Upper lobe of left lung (tissue), 6 donors: ENCODE data around the gene SCG2. TPM values are rescaled to one million over a fixed set of nuclear protein-coding genes. Genes with fewer than 3 reads are reported as not detected.

Experiments used
- ATAC-seq, 2 donors: fragments of 200-7000 bp; cut with Tn5 transposase; one replicate each; pipeline ENCODE4 v1.9.1; 2022; ENCODE audit warnings: mild to moderate bottlenecking in 2 of 2, moderate library complexity in 2 of 2; ENCODE audit not compliant: low FRiP score in 2 of 2
- DNase-seq, 2 donors: peaks; one replicate each; pipeline ENCODE4 v3.0.0-alpha.2; 2019 to 2020
- H3K27ac ChIP-seq, 4 donors: fragments of 200-600 bp; sonication (generic); one replicate each; pipeline ENCODE4 v1.5.1; 2016 to 2019
- H3K27me3 ChIP-seq, 4 donors: fragments of 200-600 bp; sonication (generic); one replicate each; pipeline ENCODE4 v1.5.1; 2017 to 2019
- H3K36me3 ChIP-seq, 4 donors: fragments of 200-600 bp; sonication (generic); one replicate each; pipeline ENCODE4 v1.5.1; 2016 to 2019
- H3K4me1 ChIP-seq, 4 donors: fragments of 200-600 bp; sonication (generic); one replicate each; pipeline ENCODE4 v1.5.1; 2018 to 2019
- H3K4me3 ChIP-seq, 4 donors: fragments of 200-600 bp; sonication (generic); one replicate each; pipeline ENCODE4 v1.5.1; 2017 to 2019; ENCODE audit warnings: mild to moderate bottlenecking in 2 of 4, moderate library complexity in 1 of 4
- H3K9me3 ChIP-seq, 4 donors: fragments of 200-600 bp; sonication (generic); one replicate each; pipeline ENCODE4 v1.5.1; 2018 to 2019
- EP300 ChIP-seq, 4 donors: sonication (generic); formaldehyde crosslinking; IDR thresholded peaks; one replicate each; pipeline ENCODE4 v1.5.1; 2017; ENCODE audit warnings: antibody characterized with exemption in 4 of 4, control low read depth in 2 of 4
- POLR2A ChIP-seq, 4 donors: fragments of 450-650 bp; IDR thresholded peaks; one replicate each; pipeline ENCODE4 v1.5.1; 2016 to 2017; ENCODE audit warnings: antibody characterized with exemption in 4 of 4, mild to moderate bottlenecking in 2 of 4
- POLR2AphosphoS5 ChIP-seq, 2 donors: sonication (generic); formaldehyde crosslinking; IDR thresholded peaks; one replicate each; pipeline ENCODE4 v1.5.1; 2017; ENCODE audit warnings: antibody characterized with exemption in 2 of 2
- WGBS, 2 donors: methylation state at CpG; one replicate each; pipeline ENCODE4 v1.1.5; 2017 to 2018; 5-methylcytosine and 5-hydroxymethylcytosine counted together
- total RNA-seq, 6 donors: library from RNA; depleted of rRNA in 4 of 6; stranded (reverse); fragments of >200 nt in 4 of 6; gene quantifications; one replicate each; pipeline versions ENCODE4 v1.1.0 to v1.2.1, GENCODE V29; 2016 to 2021
- TF ChIP-seq, protein P1 (sequence below), 6 experiments: fragments of 450-650 bp in 4 of 6; fragments of 200-600 bp in 2 of 6; sonication (generic) in 2 of 6; IDR thresholded peaks; one replicate each; pipeline ENCODE4 v1.5.1; 2016 to 2019; ENCODE audit warnings: antibody characterized with exemption in 6 of 6
- donor health status: DM: no; HTN: no; CAD: no; lungs with moderate emphysema.
- donor health status: DM: no; HTN: yes; CAD: no; lungs with severe emphysema.

The SCG2 gene
- total RNA-seq, 6 donors from 2014 or later, result 0.15 to 0.79 (median 0.44) TPM; not detected in 1

DNA sequence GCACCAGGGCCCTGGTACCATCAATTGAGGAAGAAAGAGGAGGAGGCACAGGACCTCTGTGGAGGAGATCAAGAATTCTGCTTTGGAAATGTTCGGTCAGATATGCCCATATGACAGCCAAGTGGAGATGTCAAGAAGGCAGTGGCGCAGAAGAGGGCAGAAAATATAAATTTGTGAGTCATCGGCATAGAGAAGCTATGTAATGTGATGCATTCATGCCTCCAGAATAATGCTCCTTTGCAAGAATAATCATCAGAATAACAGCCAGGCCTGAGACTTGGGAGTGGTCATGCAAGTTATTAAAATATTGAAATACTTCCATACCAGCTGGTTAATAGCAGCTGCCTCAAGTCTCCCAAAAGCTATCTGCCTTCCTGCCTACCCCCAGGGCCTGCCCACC is 32.1 kb upstream of the SCG2 start:
- WGBS, 2 donors, result 97 to 98% methylated on average over 3 of the region's 3 CpGs
- Histone ChIP-seq H3K4me1 (no peaks in the 10 kb centered on the region), H3K27me3 (no peaks in the 10 kb centered on the region), H3K9me3 (no peaks in the 10 kb centered on the region), H3K36me3 (no peaks in the 10 kb centered on the region), H3K27ac (no peak overlapping the region), H3K4me3 (no peak overlapping the region)
- ATAC-seq (no peak), DNase-seq (no peak)
- no peak for TF ChIP-seq POLR2A (IDR thresholded peaks at IDR 0.05)
- TF ChIP-seq, protein P1, sequence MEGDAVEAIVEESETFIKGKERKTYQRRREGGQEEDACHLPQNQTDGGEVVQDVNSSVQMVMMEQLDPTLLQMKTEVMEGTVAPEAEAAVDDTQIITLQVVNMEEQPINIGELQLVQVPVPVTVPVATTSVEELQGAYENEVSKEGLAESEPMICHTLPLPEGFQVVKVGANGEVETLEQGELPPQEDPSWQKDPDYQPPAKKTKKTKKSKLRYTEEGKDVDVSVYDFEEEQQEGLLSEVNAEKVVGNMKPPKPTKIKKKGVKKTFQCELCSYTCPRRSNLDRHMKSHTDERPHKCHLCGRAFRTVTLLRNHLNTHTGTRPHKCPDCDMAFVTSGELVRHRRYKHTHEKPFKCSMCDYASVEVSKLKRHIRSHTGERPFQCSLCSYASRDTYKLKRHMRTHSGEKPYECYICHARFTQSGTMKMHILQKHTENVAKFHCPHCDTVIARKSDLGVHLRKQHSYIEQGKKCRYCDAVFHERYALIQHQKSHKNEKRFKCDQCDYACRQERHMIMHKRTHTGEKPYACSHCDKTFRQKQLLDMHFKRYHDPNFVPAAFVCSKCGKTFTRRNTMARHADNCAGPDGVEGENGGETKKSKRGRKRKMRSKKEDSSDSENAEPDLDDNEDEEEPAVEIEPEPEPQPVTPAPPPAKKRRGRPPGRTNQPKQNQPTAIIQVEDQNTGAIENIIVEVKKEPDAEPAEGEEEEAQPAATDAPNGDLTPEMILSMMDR (IDR thresholded peaks at IDR 0.05), result no peak
- no peak for TF ChIP-seq EP300 (IDR thresholded peaks at IDR 0.05)
- TF ChIP-seq POLR2AphosphoS5 (IDR thresholded peaks at IDR 0.05), result no peak

DNA sequence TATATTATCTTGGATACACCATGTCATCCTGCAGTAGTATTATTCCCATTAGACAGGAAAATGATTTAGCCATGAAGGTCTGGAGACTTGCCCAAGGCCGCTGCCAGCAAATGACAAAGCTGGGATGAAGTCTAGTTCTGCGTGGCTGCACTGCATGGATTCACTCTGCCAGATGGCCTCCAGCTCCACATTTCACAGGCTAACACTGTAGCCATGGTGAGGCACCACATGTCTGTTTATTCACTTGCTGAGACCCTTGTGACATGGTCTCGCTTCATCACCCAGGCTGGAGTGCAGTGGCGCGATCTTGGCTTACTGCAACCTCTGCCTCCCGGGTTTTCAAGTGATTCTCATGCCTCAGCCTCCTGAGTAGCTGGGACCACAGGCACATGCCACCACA is 31.5 kb upstream of the SCG2 start:
- no peaks in the 10 kb centered on the region for H3K9me3 ChIP-seq
- ATAC-seq, result no peak
- H3K36me3 ChIP-seq, result no peaks in the 10 kb centered on the region
- no peak for TF ChIP-seq POLR2A (IDR thresholded peaks at IDR 0.05)
- no peak for TF ChIP-seq POLR2AphosphoS5 (IDR thresholded peaks at IDR 0.05)
- H3K4me1 ChIP-seq, result no peaks in the 10 kb centered on the region
- 91 to 93% methylated on average over 6 of the region's 6 CpGs for WGBS, 2 donors
- no peak for DNase-seq
- H3K27ac ChIP-seq, result no peak overlapping the region
- no peak overlapping the region for H3K4me3 ChIP-seq
- no peaks in the 10 kb centered on the region for H3K27me3 ChIP-seq

DNA sequence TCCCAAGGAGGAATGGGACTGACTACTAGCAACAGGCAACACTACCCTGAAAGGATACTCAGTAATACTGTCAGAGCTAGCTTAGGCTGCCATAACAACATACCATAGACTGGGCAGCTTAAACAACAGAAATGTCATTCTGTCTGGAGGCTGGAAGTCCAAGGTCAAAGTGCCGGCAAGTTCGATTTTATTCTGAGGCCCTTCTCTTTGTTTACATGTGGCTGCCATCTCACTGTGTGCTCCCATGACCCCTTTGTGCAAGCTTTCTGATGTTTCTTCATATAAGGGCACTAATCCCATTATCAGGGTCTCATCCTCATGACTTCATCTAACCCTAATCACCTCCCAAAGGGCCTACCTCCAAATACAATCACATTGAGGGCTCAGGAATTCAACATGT is 30.7 kb upstream of the SCG2 start:
- DNase-seq (no peak), ATAC-seq (no peak)
- TF ChIP-seq POLR2AphosphoS5 (IDR thresholded peaks at IDR 0.05) (no peak), POLR2A (IDR thresholded peaks at IDR 0.05) (no peak), EP300 (IDR thresholded peaks at IDR 0.05) (no peak)
- TF ChIP-seq, protein P1 (IDR thresholded peaks at IDR 0.05), result no peak
- Histone ChIP-seq H3K9me3 (no peaks in the 10 kb centered on the region), H3K27me3 (no peaks in the 10 kb centered on the region), H3K4me3 (no peak overlapping the region), H3K4me1 (no peaks in the 10 kb centered on the region), H3K27ac (no peak overlapping the region), H3K36me3 (no peaks in the 10 kb centered on the region)
- WGBS, 2 donors, result 69 to 88% methylated on average over 2 of the region's 2 CpGs

DNA sequence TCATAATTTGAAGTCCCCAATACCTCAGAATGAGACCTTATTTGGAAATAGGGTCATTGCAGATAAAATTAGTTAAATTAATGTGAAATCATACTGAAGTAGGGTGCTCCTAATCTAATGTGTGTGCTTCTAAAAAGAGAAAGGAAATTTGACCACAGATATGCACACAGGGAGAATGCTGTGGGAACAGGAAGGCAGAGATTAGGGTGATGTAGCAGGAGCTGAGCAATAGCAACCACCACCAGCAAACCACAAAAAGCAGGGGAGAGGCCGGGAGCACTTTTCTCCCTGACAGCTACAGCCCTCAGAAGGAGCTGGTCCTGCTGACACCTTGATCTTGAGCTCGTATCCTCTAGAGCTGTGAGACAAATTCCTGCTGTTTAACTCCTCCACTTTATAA is 24.6 kb upstream of the SCG2 start:
- Histone ChIP-seq H3K4me3 (no peak overlapping the region), H3K9me3 (no peaks in the 10 kb centered on the region), H3K4me1 (no peaks in the 10 kb centered on the region), H3K27ac (no peak overlapping the region), H3K27me3 (no peaks in the 10 kb centered on the region), H3K36me3 (no peaks in the 10 kb centered on the region)
- 46 to 51% methylated on average over 2 of the region's 2 CpGs for WGBS, 2 donors
- TF ChIP-seq EP300 (IDR thresholded peaks at IDR 0.05), result no peak
- TF ChIP-seq, protein P1 (IDR thresholded peaks at IDR 0.05), result no peak
- no peak for TF ChIP-seq POLR2AphosphoS5 (IDR thresholded peaks at IDR 0.05)
- no peak for ATAC-seq
- no peak for DNase-seq

DNA sequence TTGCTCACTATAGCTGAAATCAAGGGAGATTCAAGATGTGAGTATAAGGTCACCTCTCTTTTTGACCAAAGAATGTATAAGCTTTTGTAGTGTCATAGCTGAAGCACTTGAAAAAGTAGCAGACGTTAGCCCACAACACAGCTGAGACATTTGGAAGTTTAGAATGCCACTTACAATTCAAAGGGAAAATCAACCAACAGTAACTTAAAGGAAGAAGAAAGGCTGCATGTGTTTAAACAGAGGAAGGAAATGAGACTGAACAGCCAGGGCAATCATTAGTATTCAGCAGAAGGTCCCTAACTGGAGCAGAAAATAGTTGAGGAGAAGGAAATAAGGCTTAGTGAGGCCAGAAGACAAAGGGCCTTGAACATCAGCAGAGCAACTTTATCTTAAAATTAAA is 23.5 kb upstream of the SCG2 start:
- no peaks in the 10 kb centered on the region for H3K36me3 ChIP-seq
- H3K27ac ChIP-seq, result no peak overlapping the region
- H3K4me3 ChIP-seq, result no peak overlapping the region
- no peaks in the 10 kb centered on the region for H3K27me3 ChIP-seq
- no peaks in the 10 kb centered on the region for H3K9me3 ChIP-seq
- H3K4me1 ChIP-seq, result no peaks in the 10 kb centered on the region
- DNase-seq (no peak), ATAC-seq (no peak)
- TF ChIP-seq POLR2AphosphoS5 (IDR thresholded peaks at IDR 0.05) (no peak), EP300 (IDR thresholded peaks at IDR 0.05) (no peak), POLR2A (IDR thresholded peaks at IDR 0.05) (no peak)
- TF ChIP-seq, protein P1 (IDR thresholded peaks at IDR 0.05), result no peak
- WGBS, 2 donors, result 42 to 59% methylated on average over 1 of the region's 1 CpG
